Measurements from ENCODE around the gene EGR4. TPM values are rescaled to one million over a fixed set of nuclear protein-coding genes. Genes with fewer than 3 reads are reported as not detected.

EGR4 gene
- total and polyA plus RNA-seq, 2 donors (not counting 1 experiment from before 2014, with no cell fraction given), result 0.30 to 2.7 TPM

- no peak overlapping the region for H3K4me2 ChIP-seq (replicated peaks; ENCODE audit: low read depth, low read length, poor library complexity, severe bottlenecking)
- H3K27me3 ChIP-seq (replicated peaks in 1 of 4; ENCODE audit: control extremely low read depth in 1 of 4, control insufficient read depth in 3 of 4, insufficient read depth in 4 of 4, low read length in 3 of 4), result no peaks in the 10 kb centered on the region
- H3K9ac ChIP-seq (ENCODE audit: low read length), result no peak overlapping the region
- H3K79me2 ChIP-seq (ENCODE audit: control insufficient read depth, insufficient read depth, low read length), result no peaks in the 10 kb centered on the region
- ChIA-PET CTCF (interaction anchor here (1.5 kb wide), 1 partner anchor 31 kb away, joined by 3 read pairs; no protein-coding TSS in a partner anchor), POLR2A (no interaction called here)
- H3K27ac ChIP-seq (ENCODE audit: low read length in 2 of 2), result no peak overlapping the region
- WGBS (ENCODE audit: insufficient coverage), result 100% methylated on average over 2 of the region's 2 CpGs
- peaks cover 4% of the 10 kb centered on the region for H4K20me1 ChIP-seq (ENCODE audit: control insufficient read depth, insufficient read depth, low read length, poor library complexity, severe bottlenecking)
- intact Hi-C loops (cut with micrococcal nuclease), result no loop called here
- H3K9me3 ChIP-seq (ENCODE audit: control extremely low read depth in 1 of 3, control insufficient read depth in 2 of 3, insufficient read depth in 1 of 3, low read length in 2 of 3), result no peaks in the 10 kb centered on the region
- TF ChIP-seq CTCF (IDR thresholded peaks at IDR 0.05) (no peak), EZH2 (IDR thresholded peaks at IDR 0.05; ENCODE audit: borderline replicate concordance, insufficient read depth, low read depth, low read length, poor library complexity, severe bottlenecking) (no peak)
- no peaks in the 10 kb centered on the region for H3K4me1 ChIP-seq (ENCODE audit: control insufficient read depth in 2 of 2, insufficient read depth in 2 of 2, low read length in 2 of 2)
- no peaks in the 10 kb centered on the region for H3K4me1 Mint-ChIP-seq
- H3K27me3 Mint-ChIP-seq, result no peaks in the 10 kb centered on the region
- H3K27ac Mint-ChIP-seq, result no peak overlapping the region
- H3K4me3 Mint-ChIP-seq, result no peak overlapping the region
- ATAC-seq (ENCODE audit: low read depth) (no peak), DNase-seq (no peak)
- H3K36me3 ChIP-seq (replicated peaks in 1 of 2; ENCODE audit: control extremely low read depth in 1 of 2, control insufficient read depth in 1 of 2, extremely low read depth in 1 of 2, insufficient read depth in 2 of 2, low read length in 1 of 2), result peaks cover 0 to 44% of the 10 kb centered on the region in 2 experiments
- H3K4me3 ChIP-seq (ENCODE audit: control extremely low read depth in 1 of 5, extremely low read depth in 1 of 5, insufficient read depth in 1 of 5, low read depth in 2 of 5, low read length in 4 of 5), result no peak overlapping the region
- no peaks in the 10 kb centered on the region for H3K9me3 Mint-ChIP-seq (ENCODE audit: insufficient read depth)
- no peak overlapping the region for H2AFZ ChIP-seq (ENCODE audit: insufficient read depth, low read depth, low read length, poor library complexity, severe bottlenecking)
Observed at GRCh38 chr2:73257021-73257420, 36.3 kb downstream of the EGR4 start.

- WGBS (ENCODE audit: insufficient coverage), result no CpG with 5 or more reads among the region's 1 CpG
- CTCF ChIA-PET, result interaction anchor here (1.5 kb wide), 1 partner anchor 32 kb away, joined by 3 read pairs; no protein-coding TSS in a partner anchor
Observed at GRCh38 chr2:73256618-73256922, 36.8 kb downstream of the EGR4 start.

More at GRCh38 chr2:73256618-73256922, 36.8 kb downstream of the EGR4 start:
- Mint-ChIP-seq H3K4me3 (no peak overlapping the region), H3K27ac (peak overlapping the region; percentile 44), H3K4me1 (no peaks in the 10 kb centered on the region), H3K9me3 (ENCODE audit: insufficient read depth) (no peaks in the 10 kb centered on the region), H3K27me3 (no peaks in the 10 kb centered on the region)
- DNase-seq (no peak), ATAC-seq (ENCODE audit: low read depth) (no peak)
- Histone ChIP-seq H3K79me2 (ENCODE audit: control insufficient read depth, insufficient read depth, low read length) (no peaks in the 10 kb centered on the region), H3K36me3 (replicated peaks in 1 of 2; ENCODE audit: control extremely low read depth in 1 of 2, control insufficient read depth in 1 of 2, extremely low read depth in 1 of 2, insufficient read depth in 2 of 2, low read length in 1 of 2) (peaks cover 0 to 44% of the 10 kb centered on the region in 2 experiments), H3K9me3 (ENCODE audit: control extremely low read depth in 1 of 3, control insufficient read depth in 2 of 3, insufficient read depth in 1 of 3, low read length in 2 of 3) (no peaks in the 10 kb centered on the region), H3K27me3 (replicated peaks in 1 of 4; ENCODE audit: control extremely low read depth in 1 of 4, control insufficient read depth in 3 of 4, insufficient read depth in 4 of 4, low read length in 3 of 4) (no peaks in the 10 kb centered on the region), H3K9ac (ENCODE audit: low read length) (no peak overlapping the region), H3K4me3 (ENCODE audit: control extremely low read depth in 1 of 5, extremely low read depth in 1 of 5, insufficient read depth in 1 of 5, low read depth in 2 of 5, low read length in 4 of 5) (no peak overlapping the region), H4K20me1 (ENCODE audit: control insufficient read depth, insufficient read depth, low read length, poor library complexity, severe bottlenecking) (peaks cover 4% of the 10 kb centered on the region), H3K4me1 (ENCODE audit: control insufficient read depth in 2 of 2, insufficient read depth in 2 of 2, low read length in 2 of 2) (no peaks in the 10 kb centered on the region), H3K4me2 (replicated peaks; ENCODE audit: low read depth, low read length, poor library complexity, severe bottlenecking) (no peak overlapping the region), H3K27ac (ENCODE audit: low read length in 2 of 2) (no peak overlapping the region), H2AFZ (ENCODE audit: insufficient read depth, low read depth, low read length, poor library complexity, severe bottlenecking) (no peak overlapping the region)
- POLR2A ChIA-PET, result no interaction called here
- intact Hi-C loops (cut with micrococcal nuclease), result no loop called here
- TF ChIP-seq EZH2 (IDR thresholded peaks at IDR 0.05; ENCODE audit: borderline replicate concordance, insufficient read depth, low read depth, low read length, poor library complexity, severe bottlenecking) (no peak), CTCF (IDR thresholded peaks at IDR 0.05) (no peak)

Data from B cell (primary cell).